Sigmoid colon (tissue), 4 donors: ENCODE data around the gene GCKR.

Experiments used
- CTCF ChIP-seq, 4 experiments: fragments of 450-650 bp in 3 of 4; fragments of 200-600 bp in 1 of 4; IDR thresholded peaks; one replicate each; pipeline ENCODE4 v1.5.1; 2016 to 2019; ENCODE audit warnings: antibody characterized with exemption in 4 of 4, mild to moderate bottlenecking in 3 of 4, moderate library complexity in 2 of 4
- EP300 ChIP-seq, 4 donors: sonication (generic); formaldehyde crosslinking; IDR thresholded peaks; one replicate each; pipeline ENCODE4 v1.6.1; 2017; ENCODE audit warnings: antibody characterized with exemption in 4 of 4
- POLR2A ChIP-seq, 2 donors: fragments of 450-650 bp; IDR thresholded peaks; one replicate each; pipeline ENCODE4 v1.6.1; 2016; ENCODE audit warnings: antibody characterized with exemption in 2 of 2, mild to moderate bottlenecking in 2 of 2, moderate library complexity in 2 of 2
- POLR2AphosphoS5 ChIP-seq, 4 donors: sonication (generic); formaldehyde crosslinking; IDR thresholded peaks; one replicate each; pipeline ENCODE4 v1.6.1; 2017; ENCODE audit warnings: antibody characterized with exemption in 4 of 4

GRCh38 chr2:27572439-27572838, 75.8 kb downstream of the GCKR start:
- TF ChIP-seq POLR2A (IDR thresholded peaks at IDR 0.05) (no peak), CTCF (IDR thresholded peaks at IDR 0.05) (no peak), POLR2AphosphoS5 (IDR thresholded peaks at IDR 0.05) (no peak), EP300 (IDR thresholded peaks at IDR 0.05) (no peak)
